ENCODE data around the gene GRID1. TPM values are rescaled to one million over a fixed set of nuclear protein-coding genes. Genes with fewer than 3 reads are reported as not detected.

The GRID1 gene
- total RNA-seq, 1 experiment from 2014 or later: not detected

DNA sequence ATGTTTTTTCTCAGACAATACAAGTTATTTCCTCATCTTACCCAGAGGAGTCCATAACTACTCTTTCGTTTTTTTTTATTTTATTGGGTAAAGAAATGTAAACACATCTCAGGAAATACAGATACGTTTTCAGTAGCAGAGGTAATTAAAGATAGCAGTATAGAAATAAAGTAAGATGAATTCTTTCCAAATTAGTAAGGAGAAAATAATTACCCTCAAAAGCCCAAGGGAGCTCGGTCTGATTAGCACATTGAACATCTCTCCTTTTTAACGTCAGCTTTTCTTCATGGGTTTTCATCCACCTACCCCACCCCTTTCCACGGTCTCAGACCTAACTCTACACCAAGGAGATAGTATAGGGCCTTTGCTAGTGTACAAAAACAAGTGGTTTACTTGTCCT is 294.2 kb downstream of the GRID1 start:
- DNase-seq (no peak), ATAC-seq (no peak)
- Histone ChIP-seq H3K9me3 (ENCODE audit: low read length) (no peaks in the 10 kb centered on the region), H3K4me3 (ENCODE audit: low read length) (no peak overlapping the region), H2AFZ (ENCODE audit: low read length) (no peak overlapping the region), H3K27me3 (ENCODE audit: low read length) (no peaks in the 10 kb centered on the region), H3K9ac (ENCODE audit: low read length) (no peak overlapping the region), H3K36me3 (ENCODE audit: low read depth, low read length) (no peaks in the 10 kb centered on the region), H3K4me2 (ENCODE audit: low read length) (no peak overlapping the region), H3K4me1 (ENCODE audit: insufficient read depth, low read length) (no peaks in the 10 kb centered on the region), H3K79me2 (ENCODE audit: low read length) (no peaks in the 10 kb centered on the region), H3F3A (ENCODE audit: low read length, unreplicated experiment) (no peaks in the 10 kb centered on the region), H3K27ac (ENCODE audit: low read length) (no peak overlapping the region), H4K20me1 (ENCODE audit: low read length) (no peaks in the 10 kb centered on the region), H3K9me2 (replicated peaks; ENCODE audit: low read length) (no peaks in the 10 kb centered on the region)
- CTCF ChIA-PET: no interaction called here
- POLR2A ChIA-PET (ENCODE audit: unreplicated experiment): no interaction called here
- BruUV-seq (replicated peaks): no TSS peak
- intact Hi-C loops (cut with micrococcal nuclease): no loop called here
- TF ChIP-seq EZH2 (IDR thresholded peaks at IDR 0.05; ENCODE audit: low read length, unreplicated experiment) (no peak), EZH2phosphoT487 (IDR thresholded peaks at IDR 0.05; ENCODE audit: borderline replicate concordance, low read length) (no peak)
- TF ChIP-seq, protein P1, sequence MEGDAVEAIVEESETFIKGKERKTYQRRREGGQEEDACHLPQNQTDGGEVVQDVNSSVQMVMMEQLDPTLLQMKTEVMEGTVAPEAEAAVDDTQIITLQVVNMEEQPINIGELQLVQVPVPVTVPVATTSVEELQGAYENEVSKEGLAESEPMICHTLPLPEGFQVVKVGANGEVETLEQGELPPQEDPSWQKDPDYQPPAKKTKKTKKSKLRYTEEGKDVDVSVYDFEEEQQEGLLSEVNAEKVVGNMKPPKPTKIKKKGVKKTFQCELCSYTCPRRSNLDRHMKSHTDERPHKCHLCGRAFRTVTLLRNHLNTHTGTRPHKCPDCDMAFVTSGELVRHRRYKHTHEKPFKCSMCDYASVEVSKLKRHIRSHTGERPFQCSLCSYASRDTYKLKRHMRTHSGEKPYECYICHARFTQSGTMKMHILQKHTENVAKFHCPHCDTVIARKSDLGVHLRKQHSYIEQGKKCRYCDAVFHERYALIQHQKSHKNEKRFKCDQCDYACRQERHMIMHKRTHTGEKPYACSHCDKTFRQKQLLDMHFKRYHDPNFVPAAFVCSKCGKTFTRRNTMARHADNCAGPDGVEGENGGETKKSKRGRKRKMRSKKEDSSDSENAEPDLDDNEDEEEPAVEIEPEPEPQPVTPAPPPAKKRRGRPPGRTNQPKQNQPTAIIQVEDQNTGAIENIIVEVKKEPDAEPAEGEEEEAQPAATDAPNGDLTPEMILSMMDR (conservative IDR thresholded peaks at IDR 0.05; ENCODE audit: low read depth, low read length): no peak

DNA sequence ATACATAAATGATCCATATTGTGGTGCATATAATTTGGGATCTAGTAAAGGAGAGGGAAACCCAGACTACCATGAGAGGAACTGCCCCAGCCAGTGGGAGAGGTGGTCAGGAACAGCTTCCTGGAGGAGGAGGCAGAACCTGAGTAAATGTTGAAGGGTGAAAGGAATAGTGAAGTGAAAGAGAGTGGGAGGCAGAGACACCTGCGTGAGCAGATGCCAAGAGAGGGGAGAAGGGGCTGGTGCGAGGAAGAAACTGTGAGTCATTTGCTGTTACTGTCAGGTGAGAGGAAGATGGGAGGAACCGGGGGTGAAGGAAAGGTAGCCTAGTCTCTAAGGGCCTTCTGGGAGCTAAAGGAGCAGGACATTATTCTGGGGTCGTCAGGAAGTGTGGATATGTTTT is 294.8 kb downstream of the GRID1 start:
- TF ChIP-seq, protein P1 (conservative IDR thresholded peaks at IDR 0.05; ENCODE audit: low read depth, low read length): no peak
- TF ChIP-seq EZH2phosphoT487 (IDR thresholded peaks at IDR 0.05; ENCODE audit: borderline replicate concordance, low read length) (no peak), EZH2 (IDR thresholded peaks at IDR 0.05; ENCODE audit: low read length, unreplicated experiment) (no peak)
- intact Hi-C loops (cut with micrococcal nuclease): no loop called here
- CTCF ChIA-PET: no interaction called here

DNA sequence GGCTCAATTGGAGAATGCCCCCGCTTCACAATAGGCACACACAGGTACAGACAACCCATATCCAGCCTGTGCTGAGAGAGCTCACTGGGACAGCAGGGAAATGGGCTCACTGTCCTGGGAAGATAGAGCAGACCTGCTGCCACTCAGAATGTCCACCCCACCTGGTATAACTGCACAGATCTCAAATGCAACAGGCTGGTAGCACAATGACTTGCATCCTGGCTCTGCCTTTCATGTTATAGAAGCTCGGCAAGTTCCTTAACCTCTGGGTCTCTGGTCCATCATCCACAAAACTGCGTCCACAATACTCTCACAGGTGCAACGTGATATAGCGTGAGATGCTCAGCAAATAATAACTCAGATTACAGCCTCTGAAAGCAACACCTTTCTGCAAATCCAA is 295.4 kb downstream of the GRID1 start:
- Histone ChIP-seq H3K9me2 (replicated peaks; ENCODE audit: low read length) (no peaks in the 10 kb centered on the region), H3K36me3 (ENCODE audit: low read depth, low read length) (no peaks in the 10 kb centered on the region), H3K4me2 (ENCODE audit: low read length) (no peak overlapping the region), H3K4me3 (ENCODE audit: low read length) (no peak overlapping the region), H3K9me3 (ENCODE audit: low read length) (no peaks in the 10 kb centered on the region), H4K20me1 (ENCODE audit: low read length) (no peaks in the 10 kb centered on the region), H3K27ac (ENCODE audit: low read length) (no peak overlapping the region), H3K79me2 (ENCODE audit: low read length) (no peaks in the 10 kb centered on the region), H3K27me3 (ENCODE audit: low read length) (no peaks in the 10 kb centered on the region), H3F3A (ENCODE audit: low read length, unreplicated experiment) (no peaks in the 10 kb centered on the region), H2AFZ (ENCODE audit: low read length) (no peak overlapping the region), H3K9ac (ENCODE audit: low read length) (no peak overlapping the region), H3K4me1 (ENCODE audit: insufficient read depth, low read length) (no peaks in the 10 kb centered on the region)
- CTCF ChIA-PET: no interaction called here
- TF ChIP-seq EZH2phosphoT487 (IDR thresholded peaks at IDR 0.05; ENCODE audit: borderline replicate concordance, low read length) (no peak), EZH2 (IDR thresholded peaks at IDR 0.05; ENCODE audit: low read length, unreplicated experiment) (no peak)
- TF ChIP-seq, protein P1 (conservative IDR thresholded peaks at IDR 0.05; ENCODE audit: low read depth, low read length): no peak
- no TSS peak for BruUV-seq (replicated peaks)
- intact Hi-C loops (cut with micrococcal nuclease): no loop called here
- no peak for DNase-seq
- ATAC-seq: no peak
- POLR2A ChIA-PET (ENCODE audit: unreplicated experiment): no interaction called here

More for the DNA sequence above, 294.8 kb downstream of the GRID1 start:
- ATAC-seq: no peak
- BruUV-seq (replicated peaks): no TSS peak
- Histone ChIP-seq H3K27me3 (ENCODE audit: low read length) (no peaks in the 10 kb centered on the region), H3K27ac (ENCODE audit: low read length) (no peak overlapping the region), H3K79me2 (ENCODE audit: low read length) (no peaks in the 10 kb centered on the region), H3K4me2 (ENCODE audit: low read length) (no peak overlapping the region), H2AFZ (ENCODE audit: low read length) (no peak overlapping the region), H3K9ac (ENCODE audit: low read length) (no peak overlapping the region), H4K20me1 (ENCODE audit: low read length) (no peaks in the 10 kb centered on the region), H3K4me3 (ENCODE audit: low read length) (no peak overlapping the region), H3K36me3 (ENCODE audit: low read depth, low read length) (no peaks in the 10 kb centered on the region), H3K9me3 (ENCODE audit: low read length) (no peaks in the 10 kb centered on the region), H3F3A (ENCODE audit: low read length, unreplicated experiment) (no peaks in the 10 kb centered on the region), H3K4me1 (ENCODE audit: insufficient read depth, low read length) (no peaks in the 10 kb centered on the region), H3K9me2 (replicated peaks; ENCODE audit: low read length) (no peaks in the 10 kb centered on the region)
- DNase-seq: no peak
- POLR2A ChIA-PET (ENCODE audit: unreplicated experiment): no interaction called here

Data from PC-3 (cell line).